Testis (tissue), 2 donors: ENCODE results near the gene CRTAC1.

Experiments used
- CTCF ChIP-seq, 3 experiments: fragments of 450-650 bp in 2 of 3; fragments of 200-600 bp in 1 of 3; sonication (generic) in 1 of 3; IDR thresholded peaks; one replicate each; pipeline ENCODE4 v1.5.1; 2016 to 2019; ENCODE audit warnings: antibody characterized with exemption in 3 of 3, mild to moderate bottlenecking in 2 of 3, moderate library complexity in 1 of 3
- POLR2A ChIP-seq: fragments of 450-650 bp; IDR thresholded peaks from one replicate; pipeline ENCODE4 v1.6.1; 2017; ENCODE audit warnings: antibody characterized with exemption, mild to moderate bottlenecking, moderate library complexity

GRCh38 chr10:97923057-97923456 is 107.4 kb downstream of the CRTAC1 start:
- TF ChIP-seq POLR2A: no peak
- no peak for TF ChIP-seq CTCF (IDR thresholded peaks at IDR 0.05)
